ENCODE data around the gene SAMD1.

The SAMD1 gene

GRCh38 chr19:14089662-14090508 lies 666 bp downstream of the SAMD1 start:
- no peak for DNase-seq (ENCODE audit: low read depth)

DNA sequence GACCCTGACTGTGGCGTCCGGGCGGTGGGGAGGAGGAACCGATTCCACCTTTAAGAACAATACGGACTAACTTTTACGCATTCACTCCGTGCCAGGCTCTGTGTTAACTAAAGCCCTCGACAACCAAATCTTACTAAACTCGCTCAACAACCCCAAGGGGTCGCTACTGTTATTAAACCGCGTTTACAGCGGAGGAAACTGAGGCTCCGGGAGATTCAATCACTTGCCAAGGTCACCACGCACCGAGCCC lies 1.2 kb downstream of the SAMD1 start:
- no peak for DNase-seq (ENCODE audit: low read depth)

DNA sequence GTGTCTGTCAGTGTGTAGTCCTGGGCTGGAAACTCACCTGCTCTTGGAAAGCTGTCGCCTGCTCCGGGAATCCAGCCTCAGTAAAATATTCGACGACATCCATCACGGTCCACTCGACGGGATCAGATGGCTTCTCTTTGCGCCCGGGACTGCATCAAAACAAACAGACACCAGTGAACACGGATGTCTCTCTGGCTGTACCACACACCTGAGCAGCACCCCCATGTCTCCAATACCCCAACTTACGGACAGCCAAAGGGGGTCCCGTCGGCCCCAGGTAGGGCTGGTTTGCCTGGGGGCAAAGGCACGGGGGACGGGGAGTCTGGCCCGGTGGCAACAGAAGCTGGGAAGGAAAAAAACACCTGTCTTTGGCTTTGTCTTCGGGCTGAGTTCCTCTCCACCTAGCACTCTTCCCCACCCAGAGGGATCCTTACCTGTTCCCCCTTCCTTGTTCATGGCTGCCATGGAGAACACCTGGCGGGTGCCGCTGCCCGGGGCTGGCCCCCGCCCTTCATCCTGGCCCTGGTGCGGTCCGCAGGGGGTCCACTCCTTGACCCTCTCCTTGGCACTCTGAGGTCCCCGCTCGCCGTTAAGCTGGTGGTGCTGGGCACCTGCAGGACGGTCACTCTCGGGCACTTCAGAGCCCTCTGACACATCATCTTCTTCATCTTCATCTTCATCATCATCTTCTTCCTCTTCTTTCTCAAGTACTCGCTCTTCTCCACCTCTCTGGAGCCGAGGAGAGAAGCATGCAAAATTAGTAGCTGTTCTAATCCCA lies 1.7 kb downstream of the SAMD1 start:
- no peak for DNase-seq (ENCODE audit: low read depth)

DNA sequence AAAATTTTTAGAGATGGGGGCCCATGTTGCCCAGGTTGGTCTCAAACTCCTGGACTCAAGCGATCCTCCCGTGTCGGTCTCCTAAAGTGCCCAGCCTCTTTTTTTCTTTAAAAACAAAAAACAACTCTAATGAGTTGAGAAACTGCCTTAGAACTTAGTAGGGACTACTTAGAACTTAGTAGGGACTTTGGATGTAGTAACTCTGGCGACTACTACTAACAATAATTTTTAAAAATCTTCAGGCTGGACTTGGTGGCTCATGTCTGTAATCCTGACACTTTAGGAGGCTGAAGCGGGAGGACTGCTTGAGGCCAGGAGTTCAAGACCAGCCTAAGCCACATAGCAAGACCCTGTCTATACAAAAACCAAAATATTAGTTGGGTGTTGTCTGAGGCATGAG lies 4.5 kb downstream of the SAMD1 start:
- DNase-seq (ENCODE audit: low read depth) = no peak

- no peak for DNase-seq (ENCODE audit: low read depth)
Observed at GRCh38 chr19:14085309-14085995, 5.1 kb downstream of the SAMD1 start, which contains the start of gene C19orf67. Gene C19orf67, minus strand, starts transcription at chr19:14085783. Its CDS starts 156 bp downstream, at chr19:14085627.

DNA sequence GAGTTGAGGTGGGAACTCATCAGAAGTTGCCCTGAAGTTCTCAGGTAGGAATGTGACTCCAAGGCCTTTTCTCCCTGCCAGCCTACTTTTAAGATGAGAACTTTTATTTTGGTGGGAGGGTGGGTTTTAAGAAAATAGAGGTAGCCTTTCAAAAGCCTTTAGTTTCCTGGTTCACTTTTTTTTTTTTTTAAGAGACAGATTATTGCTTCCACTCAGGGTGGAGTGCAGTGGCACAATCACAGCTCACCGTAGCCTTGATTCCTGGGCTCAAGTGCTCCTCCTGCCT lies 7.9 kb downstream of the SAMD1 start:
- no peak for DNase-seq (ENCODE audit: low read depth)

DNA sequence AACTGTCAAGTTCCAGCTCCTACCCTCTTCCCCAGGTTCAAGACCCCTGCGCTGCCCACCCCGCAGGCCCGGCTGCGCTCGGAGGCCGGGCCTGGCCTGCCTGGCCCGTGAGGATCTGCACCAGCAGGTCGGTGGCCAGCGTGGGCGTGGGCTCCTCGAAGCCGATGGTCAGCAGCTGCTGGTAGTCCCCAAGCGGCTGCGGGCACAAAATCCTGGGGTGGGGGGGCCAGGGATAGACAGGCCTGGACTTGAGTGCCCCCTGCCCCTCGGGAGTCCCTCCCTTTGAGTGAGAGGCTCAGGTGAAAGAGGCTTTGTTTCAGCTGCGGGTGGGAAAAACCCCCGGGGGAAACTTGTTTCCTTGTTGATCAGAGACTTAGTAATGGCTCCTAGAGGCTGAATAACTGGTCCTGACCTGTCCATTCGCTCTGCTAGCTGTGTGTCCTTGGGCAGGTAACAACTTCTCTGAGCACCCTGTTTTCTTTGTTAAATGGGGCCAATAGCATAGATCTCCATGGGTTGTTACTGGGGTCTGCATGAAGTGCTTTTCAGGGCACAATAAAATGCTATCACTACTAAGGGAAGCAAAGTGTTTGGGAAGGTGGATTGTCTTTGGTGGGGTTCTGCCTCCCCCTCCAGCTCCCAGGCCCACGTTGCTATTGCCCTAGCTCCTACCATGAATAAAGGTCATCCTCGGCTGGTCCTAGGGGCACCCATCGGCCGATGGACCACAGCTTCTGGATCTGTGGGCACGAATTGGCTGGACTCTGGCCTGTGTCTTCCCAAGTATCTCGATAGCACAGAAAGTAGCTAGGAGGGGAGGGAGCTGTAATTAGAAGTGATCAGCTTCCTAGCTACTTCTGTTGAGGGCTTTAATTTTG lies 8.5 kb downstream of the SAMD1 start:
- no peak for DNase-seq (ENCODE audit: low read depth)

DNA sequence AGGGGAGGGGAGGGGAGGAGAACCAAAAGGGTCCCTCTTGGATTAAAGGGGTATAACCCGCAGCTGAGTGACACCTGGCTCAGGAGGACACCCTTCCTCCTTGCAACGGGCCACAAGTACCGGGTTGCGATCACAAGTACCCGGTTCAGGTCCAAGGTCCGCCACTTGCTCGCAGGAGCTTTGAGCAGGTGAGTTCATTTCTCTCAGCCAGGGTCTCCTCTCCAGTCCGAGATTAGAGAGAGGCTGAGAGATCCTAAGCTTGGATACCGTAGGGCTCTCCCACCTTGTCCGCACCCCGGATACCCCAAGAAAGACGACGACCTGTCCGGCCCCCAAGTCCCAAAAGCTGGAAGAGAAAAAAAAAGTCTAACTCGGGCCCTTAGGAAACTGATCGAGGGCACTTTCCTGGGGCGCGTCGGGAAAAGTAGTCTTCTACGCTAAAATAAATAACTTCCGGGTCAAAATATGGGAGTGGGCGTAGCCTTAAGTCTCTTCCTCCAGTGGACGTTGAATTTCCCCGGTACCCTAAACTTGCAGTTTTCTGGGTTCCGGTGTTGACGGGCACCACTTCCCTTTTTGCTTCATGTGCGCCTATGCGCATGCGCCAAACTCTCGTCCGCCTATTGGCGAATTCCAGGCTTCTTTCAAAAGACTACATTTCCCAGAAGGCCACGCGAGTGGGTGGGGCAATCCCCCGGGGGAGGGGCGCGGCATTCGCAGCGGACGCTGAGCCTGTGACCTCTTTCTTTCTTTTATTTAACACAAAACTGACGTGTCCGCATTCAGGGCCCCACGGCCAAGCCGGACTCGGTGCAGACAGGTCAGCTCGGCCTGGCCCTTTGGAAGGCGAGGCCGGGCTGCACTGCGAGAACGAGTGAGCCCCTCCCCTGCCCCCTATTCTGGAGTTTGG lies 9.4 kb downstream of the SAMD1 start:
- DNase-seq (ENCODE audit: low read depth) = peak; percentile 100

GRCh38 chr19:14078411-14078810 lies 12.1 kb downstream of the SAMD1 start:
- no peak for DNase-seq (ENCODE audit: low read depth)

GRCh38 chr19:14073925-14074838 lies 16.4 kb downstream of the SAMD1 start:
- DNase-seq (ENCODE audit: low read depth) = no peak

GRCh38 chr19:14073261-14073924 lies 17.2 kb downstream of the SAMD1 start:
- DNase-seq (ENCODE audit: low read depth) = peak; percentile 55

- DNase-seq (ENCODE audit: low read depth) = no peak
Observed at GRCh38 chr19:14072535-14073260, 17.9 kb downstream of the SAMD1 start, which contains the start of gene MISP3. Gene MISP3, plus strand, starts transcription at chr19:14072786. Its CDS starts 524 bp downstream, at chr19:14073310.

GRCh38 chr19:14070268-14071050 lies 20.1 kb downstream of the SAMD1 start:
- DNase-seq (ENCODE audit: low read depth) = no peak

- DNase-seq (ENCODE audit: low read depth) = no peak
Observed at GRCh38 chr19:14066134-14066533, 24.4 kb downstream of the SAMD1 start.

DNA sequence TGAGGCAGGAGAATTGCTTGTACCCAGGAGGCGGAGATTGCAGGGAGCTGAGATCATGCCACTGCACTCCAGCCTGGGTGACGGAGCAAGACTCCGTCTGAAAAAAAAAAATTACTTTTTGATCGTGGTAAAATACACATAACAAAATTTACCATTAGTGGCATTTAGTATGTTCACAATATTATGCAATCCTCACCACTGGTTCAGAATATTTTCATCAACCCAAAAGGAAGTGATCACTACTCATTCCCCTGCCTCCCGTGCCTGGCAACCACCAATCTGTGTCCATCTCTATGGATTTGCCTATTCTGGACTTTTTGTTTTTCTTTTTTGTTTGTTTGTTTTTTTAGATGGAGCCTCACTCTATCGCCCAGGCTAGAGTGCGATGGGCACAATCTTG lies 27.4 kb downstream of the SAMD1 start:
- no peak for DNase-seq (ENCODE audit: low read depth)

DNA sequence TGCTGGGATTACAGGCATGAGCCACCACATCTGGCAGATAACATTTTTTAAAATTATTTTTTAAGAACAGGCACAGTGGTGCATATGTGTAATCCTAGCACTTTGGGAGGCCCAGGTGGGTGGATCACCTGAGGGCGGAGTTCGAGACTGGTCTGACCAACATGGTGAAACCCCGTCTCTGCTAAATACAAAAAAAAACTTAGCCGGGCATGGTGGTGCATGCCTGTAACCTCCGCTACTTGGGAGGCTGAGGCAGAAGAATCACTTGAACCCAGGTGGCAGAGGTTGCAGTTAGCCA lies 28.0 kb downstream of the SAMD1 start:
- no peak for DNase-seq (ENCODE audit: low read depth)

DNA sequence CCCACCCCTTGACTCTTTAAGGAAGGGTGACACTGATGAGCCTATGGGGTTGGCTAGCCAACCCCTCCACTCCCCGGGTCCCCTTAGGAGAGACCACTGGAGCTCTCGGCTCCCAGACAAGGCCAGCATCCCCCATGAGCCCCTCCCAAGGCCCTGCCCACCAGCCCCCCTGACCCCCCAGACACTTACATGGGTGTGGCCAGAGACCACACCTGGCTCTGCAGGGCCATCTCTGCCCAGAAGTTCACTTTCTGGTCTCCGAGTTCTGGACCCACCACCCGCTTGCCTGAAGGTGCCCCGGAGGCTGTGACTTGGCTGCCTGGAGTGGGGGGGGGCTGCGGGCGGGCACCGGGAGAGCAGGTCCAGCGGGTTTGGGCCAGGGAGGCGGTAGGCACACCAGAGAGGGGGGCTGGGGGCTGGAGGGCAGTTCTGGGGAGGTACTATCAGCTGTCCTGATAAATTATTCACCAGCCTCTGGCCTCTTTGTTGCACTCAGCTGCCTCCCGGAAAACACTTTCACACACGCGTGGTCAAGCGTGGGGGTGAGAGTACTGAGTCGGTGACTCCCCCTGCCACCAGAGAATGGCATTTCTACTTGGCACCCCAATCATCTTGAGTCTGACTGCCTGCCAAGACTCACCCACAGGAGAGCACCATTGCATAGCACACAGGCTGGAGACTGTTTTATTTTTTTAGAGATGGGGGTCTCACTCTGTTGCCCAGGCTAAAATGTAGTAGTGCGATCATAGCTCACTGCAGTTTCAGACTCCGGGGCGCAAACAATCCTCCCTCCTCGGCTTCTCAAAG lies 28.6 kb downstream of the SAMD1 start, which contains the start of gene PALM3:
TSS of gene PALM3 (minus strand) at position 326 of the 807 bp plus-strand sequence. CDS start at position 230, 96 bp downstream.
- DNase-seq (ENCODE audit: low read depth) = no peak

Data from stimulated activated CD8-positive, alpha-beta memory T cell treated with anti-CD3 and anti-CD28 coated beads, Interleukin-12 subunit alpha, Interleukin-12 subunit beta, amount 100 ng/mL, for 1 hour (primary cell).